Measurements from ENCODE around the gene CLEC2L. TPM values are rescaled to one million over a fixed set of nuclear protein-coding genes. Genes with fewer than 3 reads are reported as not detected.

CLEC2L gene
- total RNA-seq: not detected in 2 replicates

- DNase-seq (ENCODE audit: low read depth, low spot score): no peak
Observed at GRCh38 chr7:139523199-139523941, at the start of gene CLEC2L. Gene CLEC2L (plus strand): TSS chr7:139523685. CDS start chr7:139523928, 243 bp downstream.

DNA sequence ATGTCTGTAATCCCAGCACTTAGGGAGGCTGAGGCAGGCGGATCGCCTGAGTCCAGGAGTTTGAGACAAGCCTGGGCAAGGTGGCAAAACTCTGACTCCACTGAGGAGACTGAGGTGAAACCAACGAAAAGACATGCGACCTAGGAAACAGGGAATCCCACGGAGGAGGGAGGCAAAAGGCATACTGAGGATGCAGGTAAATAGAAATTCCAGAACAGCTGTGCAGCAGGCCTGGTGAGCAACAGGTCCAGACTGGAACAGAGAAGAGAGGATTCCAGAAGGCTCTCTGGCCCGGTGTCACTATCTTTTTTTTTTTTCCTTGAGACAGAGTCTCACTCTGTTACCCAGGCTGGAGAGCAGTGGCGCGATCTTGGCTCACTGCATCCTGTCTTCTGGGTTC is 47.3 kb upstream of the CLEC2L start:
- no peak for DNase-seq (ENCODE audit: low read depth, low spot score)

- DNase-seq (ENCODE audit: low read depth, low spot score): no peak
Observed at GRCh38 chr7:139476891-139477290, 46.6 kb upstream of the CLEC2L start.

GRCh38 chr7:139479620-139480019 is 43.9 kb upstream of the CLEC2L start:
- no peak for DNase-seq (ENCODE audit: low read depth, low spot score)

- no peak for DNase-seq (ENCODE audit: low read depth, low spot score)
Observed at GRCh38 chr7:139481364-139481763, 42.1 kb upstream of the CLEC2L start.

GRCh38 chr7:139482122-139482521 is 41.4 kb upstream of the CLEC2L start:
- no peak for DNase-seq (ENCODE audit: low read depth, low spot score)

GRCh38 chr7:139482662-139483466 is 40.6 kb upstream of the CLEC2L start:
- DNase-seq (ENCODE audit: low read depth, low spot score): no peak

DNA sequence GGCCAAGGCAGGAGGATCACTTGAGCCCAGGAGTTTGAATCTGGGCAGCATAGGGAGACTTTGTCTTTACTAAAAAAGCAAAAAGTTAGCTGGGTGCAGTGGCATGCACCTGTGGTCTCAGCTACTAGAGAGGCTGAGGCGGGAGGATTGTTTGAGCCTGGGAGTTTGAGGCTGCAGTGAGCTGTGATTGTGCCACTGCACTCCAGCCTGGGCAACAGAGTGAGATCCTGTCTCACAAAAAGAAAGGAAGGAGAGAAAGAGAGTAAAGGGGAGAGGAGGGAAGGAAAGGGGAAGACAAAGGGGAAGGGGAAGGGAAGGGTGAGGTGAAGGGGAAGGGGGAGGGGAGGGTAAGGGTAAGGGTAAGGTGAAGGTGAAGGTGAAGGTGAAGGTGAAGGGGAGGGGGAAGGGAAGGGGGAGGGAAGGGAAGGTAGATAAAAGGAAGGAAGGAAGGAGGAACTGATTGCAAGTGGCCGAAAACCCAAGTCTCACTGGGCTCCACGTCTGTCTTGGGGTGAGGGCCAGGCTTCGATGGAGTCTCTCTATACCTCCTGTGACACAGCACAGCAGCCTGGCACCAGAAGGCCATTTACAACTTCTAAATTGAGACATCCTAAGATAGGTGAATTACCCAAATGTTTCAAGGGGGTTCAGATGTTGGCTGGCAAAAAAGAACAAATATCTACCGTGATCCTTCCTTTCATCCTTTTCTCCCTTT is 36.0 kb upstream of the CLEC2L start:
- DNase-seq (ENCODE audit: low read depth, low spot score): no peak

DNA sequence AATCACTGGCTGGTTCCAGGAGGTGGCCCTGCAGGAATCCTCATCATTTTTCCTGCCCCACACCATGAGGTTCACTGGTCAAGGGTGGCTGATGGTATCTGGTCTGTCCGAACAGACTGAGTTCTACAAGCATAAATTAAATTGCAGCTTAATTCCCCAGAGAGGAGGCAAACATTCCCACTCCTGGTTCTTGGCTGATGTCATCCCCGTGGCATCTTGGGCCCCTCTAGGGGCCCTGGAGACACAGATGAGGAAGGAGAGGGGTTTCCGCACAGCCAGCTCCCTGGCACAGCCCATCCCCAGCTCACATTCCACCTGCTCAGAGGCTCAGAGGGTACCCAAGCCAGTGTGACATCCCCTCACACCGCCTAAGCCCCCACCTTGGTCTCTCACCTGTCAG is 34.7 kb upstream of the CLEC2L start:
- DNase-seq (ENCODE audit: low read depth, low spot score): no peak

- DNase-seq (ENCODE audit: low read depth, low spot score): no peak
Observed at GRCh38 chr7:139490130-139490529, 33.4 kb upstream of the CLEC2L start.

DNA sequence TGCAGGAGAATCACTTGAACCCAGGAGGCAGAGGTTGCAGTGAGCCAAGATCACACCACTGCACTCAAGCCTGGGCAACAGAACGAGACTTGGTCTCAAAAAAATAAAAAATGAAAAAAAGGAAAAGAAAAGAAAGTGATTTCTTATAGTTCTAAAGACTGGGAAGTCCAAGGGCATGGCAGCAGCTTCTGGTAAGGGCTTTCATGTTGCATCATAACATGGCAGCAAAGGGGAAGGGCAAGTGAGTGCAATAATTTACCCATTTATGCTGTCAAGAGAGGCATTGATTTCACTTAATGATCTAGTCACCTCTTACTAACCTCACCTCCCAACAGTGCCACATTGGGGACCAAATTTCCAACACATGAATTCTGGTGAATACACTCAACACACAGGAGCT is 31.2 kb upstream of the CLEC2L start:
- DNase-seq (ENCODE audit: low read depth, low spot score): no peak

DNA sequence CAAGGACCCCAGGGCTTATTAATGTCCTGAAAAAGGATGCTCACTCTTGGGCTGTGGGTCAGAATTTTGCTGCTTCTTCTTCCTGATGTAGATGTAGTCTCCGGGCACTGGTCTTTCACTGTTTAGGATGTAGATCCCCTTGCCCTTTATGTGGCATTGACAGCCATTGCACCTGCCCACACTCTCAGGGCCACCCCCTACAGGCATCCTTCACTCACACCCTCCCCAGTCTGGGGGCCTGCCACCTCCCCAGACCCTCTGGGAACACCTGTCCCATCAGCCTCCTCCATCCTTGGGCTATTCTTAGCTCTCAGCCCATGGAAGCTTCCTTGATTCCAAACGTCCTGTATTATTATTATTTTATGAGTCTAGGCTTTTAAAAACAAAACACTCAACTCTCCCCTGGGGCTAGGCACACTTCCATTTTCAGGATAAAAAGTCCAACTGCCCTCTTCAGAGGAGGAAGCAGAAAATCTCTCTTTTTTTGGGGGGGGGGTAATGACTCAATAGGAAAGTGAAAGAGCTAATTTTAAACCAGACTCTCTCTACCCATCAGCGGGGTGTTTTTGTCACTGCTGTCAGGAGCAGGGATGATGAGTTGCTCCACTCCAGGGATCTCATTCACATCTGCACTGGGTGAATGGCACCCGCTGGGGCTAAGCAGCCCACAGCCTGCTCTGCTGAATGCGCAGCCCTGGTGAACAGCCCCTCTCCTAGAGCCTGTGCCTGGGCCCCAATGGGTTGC is 28.5 kb upstream of the CLEC2L start:
- DNase-seq (ENCODE audit: low read depth, low spot score): no peak

- DNase-seq (ENCODE audit: low read depth, low spot score): no peak
Observed at GRCh38 chr7:139495580-139496125, 27.8 kb upstream of the CLEC2L start.

GRCh38 chr7:139496528-139496927 is 27.0 kb upstream of the CLEC2L start:
- no peak for DNase-seq (ENCODE audit: low read depth, low spot score)

- DNase-seq (ENCODE audit: low read depth, low spot score): no peak
Observed at GRCh38 chr7:139500770-139501138, 22.7 kb upstream of the CLEC2L start.

DNA sequence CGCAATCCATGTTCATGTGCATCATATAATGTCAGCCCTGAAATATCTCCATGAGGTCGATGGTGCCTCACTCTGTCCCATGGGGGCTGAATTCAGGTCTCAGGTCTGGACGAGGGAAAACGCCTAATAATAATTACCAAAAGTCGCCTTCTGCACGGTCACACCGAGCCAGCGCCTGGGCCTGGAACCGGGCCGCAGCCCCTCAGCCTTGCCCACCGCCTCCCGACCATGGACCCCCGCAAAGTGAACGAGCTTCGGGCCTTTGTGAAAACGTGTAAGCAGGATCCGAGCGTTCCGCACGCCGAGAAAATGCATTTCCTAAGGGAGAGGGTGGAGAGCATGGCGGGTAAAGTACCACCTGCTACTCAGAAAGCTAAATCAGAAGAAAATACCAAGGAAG is 21.3 kb upstream of the CLEC2L start:
- no peak for DNase-seq (ENCODE audit: low read depth, low spot score)

GRCh38 chr7:139505563-139505962 is 17.9 kb upstream of the CLEC2L start:
- no peak for DNase-seq (ENCODE audit: low read depth, low spot score)

DNA sequence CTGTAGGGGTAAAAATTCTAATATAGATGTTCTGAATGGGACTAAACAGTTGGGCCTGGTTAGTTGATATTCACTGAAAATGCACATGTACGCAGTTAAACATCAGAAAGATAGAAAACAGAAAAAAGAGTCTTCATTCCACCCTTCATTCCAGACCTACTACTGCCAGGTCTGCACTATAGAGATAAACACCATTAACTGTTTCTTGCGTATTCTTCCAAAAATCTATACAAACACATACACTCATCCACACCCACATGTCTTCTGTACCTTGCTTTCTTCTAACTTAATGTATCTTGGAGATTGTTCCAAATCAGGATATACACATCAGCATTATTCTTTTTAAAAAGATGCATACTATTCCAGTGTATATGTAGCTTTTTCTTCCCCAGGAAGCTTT is 13.9 kb upstream of the CLEC2L start:
- DNase-seq (ENCODE audit: low read depth, low spot score): no peak

DNA sequence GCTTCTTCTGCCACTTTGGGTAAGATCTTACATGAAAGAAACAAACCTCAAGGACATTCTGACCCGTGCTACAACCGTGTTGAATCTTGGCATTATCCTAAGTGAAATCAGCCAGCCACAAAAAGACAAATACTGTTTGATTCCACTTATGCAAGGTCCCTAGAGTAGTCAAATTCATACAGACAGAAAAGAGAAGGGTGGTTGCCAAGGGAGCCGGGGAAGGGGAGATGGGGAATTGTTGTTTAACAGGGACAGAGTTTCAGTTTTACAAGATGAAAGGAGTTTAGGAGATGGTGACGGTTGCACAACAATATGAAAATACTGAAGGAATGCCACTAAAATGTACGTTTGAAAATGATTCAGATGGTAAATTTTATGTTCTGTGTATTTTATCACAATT is 12.2 kb upstream of the CLEC2L start:
- DNase-seq (ENCODE audit: low read depth, low spot score): no peak

GRCh38 chr7:139515266-139515665 is 8.2 kb upstream of the CLEC2L start:
- no peak for DNase-seq (ENCODE audit: low read depth, low spot score)

DNA sequence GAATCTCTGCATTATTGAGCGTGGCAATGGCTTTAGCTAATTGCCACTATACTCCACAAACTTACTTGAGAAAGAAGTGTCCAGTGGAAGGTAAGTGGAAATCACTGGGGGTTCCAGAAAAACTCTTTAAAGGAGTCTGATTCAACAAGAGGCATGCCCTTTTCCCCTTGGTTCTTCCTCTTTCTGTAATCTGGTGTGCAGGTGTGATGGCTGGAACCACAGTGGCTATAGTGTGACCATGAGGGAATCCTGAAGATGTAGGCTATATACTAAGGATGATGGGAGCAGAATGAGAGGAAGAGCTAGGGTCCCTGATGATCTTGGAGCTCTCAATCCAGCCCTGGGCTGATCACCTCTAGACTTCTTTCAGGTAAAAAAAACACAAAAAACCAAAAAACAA is 2.0 kb upstream of the CLEC2L start:
- DNase-seq (ENCODE audit: low read depth, low spot score): no peak
